ENCODE results near the gene SYNGR2. TPM values are rescaled to one million over a fixed set of nuclear protein-coding genes. Genes with fewer than 3 reads are reported as not detected.

Gene SYNGR2
- total and polyA plus RNA-seq, 2 donors (not counting 1 experiment from before 2014, with no cell fraction given), result 15.5 to 23.8 TPM

DNA sequence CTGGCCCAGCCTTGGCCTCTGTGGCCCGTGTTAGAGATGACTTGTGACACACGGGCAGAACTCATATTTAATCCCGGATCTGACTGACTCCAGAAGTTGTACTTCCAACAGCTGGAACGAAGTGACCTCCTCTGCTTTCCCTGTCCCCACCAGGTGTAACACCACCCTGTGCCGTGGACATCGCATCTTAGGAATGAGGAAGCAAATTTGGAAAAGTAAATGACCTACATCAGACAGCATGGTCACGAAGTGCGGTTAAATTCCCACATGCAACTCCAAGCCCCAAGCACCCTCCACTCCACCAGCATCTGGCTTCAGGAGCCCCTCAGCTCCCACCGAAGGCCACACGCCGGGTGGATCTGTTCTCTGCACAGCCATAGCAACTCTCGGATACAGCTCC lies 15.5 kb downstream of the SYNGR2 start:
- H3K9me3 ChIP-seq (ENCODE audit: control insufficient read depth, insufficient read depth, low read depth, low read length), result no peaks in the 10 kb centered on the region
- H2AFZ ChIP-seq (ENCODE audit: low read length), result peak overlapping the region; percentile 33
- H3K27me3 ChIP-seq (ENCODE audit: control insufficient read depth, insufficient read depth, low read length), result no peaks in the 10 kb centered on the region
- H3K36me3 ChIP-seq (ENCODE audit: control insufficient read depth, insufficient read depth, low read length), result peaks cover 6% of the 10 kb centered on the region
- H3K4me1 ChIP-seq (ENCODE audit: control insufficient read depth, extremely low read depth, insufficient read depth, low read length), result peaks cover 4% of the 10 kb centered on the region
- no peak for DNase-seq (ENCODE audit: low read depth in 2 of 2)
- H3K4me2 ChIP-seq (ENCODE audit: extremely low read depth, insufficient read depth, low read length), result peak overlapping the region; percentile 51
- H3K27ac ChIP-seq (ENCODE audit: insufficient read depth, low read length), result no peak overlapping the region
- H3K79me2 ChIP-seq (ENCODE audit: control insufficient read depth, insufficient read depth, low read length), result peaks cover 6% of the 10 kb centered on the region
- no peak overlapping the region for H3K9ac ChIP-seq (ENCODE audit: insufficient read depth, low read length)
- H3K4me3 ChIP-seq (replicated peaks in 1 of 4; ENCODE audit: control extremely low read depth in 1 of 4, insufficient read depth in 1 of 4, low read depth in 3 of 4, low read length in 4 of 4), result no peak overlapping the region
- no peak for TF ChIP-seq EZH2 (IDR thresholded peaks at IDR 0.05; ENCODE audit: low read length, missing control alignments)
- TF ChIP-seq, protein P1, sequence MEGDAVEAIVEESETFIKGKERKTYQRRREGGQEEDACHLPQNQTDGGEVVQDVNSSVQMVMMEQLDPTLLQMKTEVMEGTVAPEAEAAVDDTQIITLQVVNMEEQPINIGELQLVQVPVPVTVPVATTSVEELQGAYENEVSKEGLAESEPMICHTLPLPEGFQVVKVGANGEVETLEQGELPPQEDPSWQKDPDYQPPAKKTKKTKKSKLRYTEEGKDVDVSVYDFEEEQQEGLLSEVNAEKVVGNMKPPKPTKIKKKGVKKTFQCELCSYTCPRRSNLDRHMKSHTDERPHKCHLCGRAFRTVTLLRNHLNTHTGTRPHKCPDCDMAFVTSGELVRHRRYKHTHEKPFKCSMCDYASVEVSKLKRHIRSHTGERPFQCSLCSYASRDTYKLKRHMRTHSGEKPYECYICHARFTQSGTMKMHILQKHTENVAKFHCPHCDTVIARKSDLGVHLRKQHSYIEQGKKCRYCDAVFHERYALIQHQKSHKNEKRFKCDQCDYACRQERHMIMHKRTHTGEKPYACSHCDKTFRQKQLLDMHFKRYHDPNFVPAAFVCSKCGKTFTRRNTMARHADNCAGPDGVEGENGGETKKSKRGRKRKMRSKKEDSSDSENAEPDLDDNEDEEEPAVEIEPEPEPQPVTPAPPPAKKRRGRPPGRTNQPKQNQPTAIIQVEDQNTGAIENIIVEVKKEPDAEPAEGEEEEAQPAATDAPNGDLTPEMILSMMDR (conservative IDR thresholded peaks at IDR 0.05 in 1 of 2, IDR thresholded peaks at IDR 0.05 in 1 of 2; ENCODE audit: low read depth in 1 of 2, low read length in 2 of 2), result no peak
- no peaks in the 10 kb centered on the region for H4K20me1 ChIP-seq (ENCODE audit: control insufficient read depth, extremely low read depth, insufficient read depth, low read length)

DNA sequence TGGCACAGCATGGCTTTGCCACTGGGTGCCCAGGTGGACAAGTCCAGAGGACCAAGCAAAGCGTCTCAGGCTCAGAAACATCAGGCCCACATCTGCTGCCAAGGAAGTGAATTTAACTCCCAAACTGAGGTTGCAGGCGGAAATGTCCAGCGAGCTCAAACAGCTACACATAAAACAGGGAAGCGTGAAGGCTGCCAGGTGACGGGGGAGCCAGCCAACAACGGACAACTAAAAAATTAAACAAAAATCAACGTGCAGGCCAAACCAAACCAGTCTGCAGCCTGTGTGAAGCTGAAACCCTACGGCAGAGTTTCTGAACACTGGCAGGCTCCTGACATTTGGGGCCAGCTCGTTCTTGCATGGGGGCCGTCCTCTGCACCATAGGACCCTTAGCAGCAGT lies 16.0 kb downstream of the SYNGR2 start:
- TF ChIP-seq, protein P1 (conservative IDR thresholded peaks at IDR 0.05 in 1 of 2, IDR thresholded peaks at IDR 0.05 in 1 of 2; ENCODE audit: low read depth in 1 of 2, low read length in 2 of 2), result no peak
- TF ChIP-seq EZH2 (IDR thresholded peaks at IDR 0.05; ENCODE audit: low read length, missing control alignments), result no peak
- Histone ChIP-seq H3K4me1 (ENCODE audit: control insufficient read depth, extremely low read depth, insufficient read depth, low read length) (peaks cover 4% of the 10 kb centered on the region), H3K27ac (ENCODE audit: insufficient read depth, low read length) (no peak overlapping the region), H2AFZ (ENCODE audit: low read length) (peak overlapping the region; percentile 33), H3K36me3 (ENCODE audit: control insufficient read depth, insufficient read depth, low read length) (peaks cover 6% of the 10 kb centered on the region), H4K20me1 (ENCODE audit: control insufficient read depth, extremely low read depth, insufficient read depth, low read length) (no peaks in the 10 kb centered on the region), H3K79me2 (ENCODE audit: control insufficient read depth, insufficient read depth, low read length) (peaks cover 6% of the 10 kb centered on the region), H3K4me2 (ENCODE audit: extremely low read depth, insufficient read depth, low read length) (peak overlapping the region; percentile 51), H3K9me3 (ENCODE audit: control insufficient read depth, insufficient read depth, low read depth, low read length) (no peaks in the 10 kb centered on the region), H3K27me3 (ENCODE audit: control insufficient read depth, insufficient read depth, low read length) (no peaks in the 10 kb centered on the region), H3K9ac (ENCODE audit: insufficient read depth, low read length) (no peak overlapping the region), H3K4me3 (replicated peaks in 1 of 4; ENCODE audit: control extremely low read depth in 1 of 4, insufficient read depth in 1 of 4, low read depth in 3 of 4, low read length in 4 of 4) (no peak overlapping the region)
- no peak for DNase-seq (ENCODE audit: low read depth in 2 of 2)

DNA sequence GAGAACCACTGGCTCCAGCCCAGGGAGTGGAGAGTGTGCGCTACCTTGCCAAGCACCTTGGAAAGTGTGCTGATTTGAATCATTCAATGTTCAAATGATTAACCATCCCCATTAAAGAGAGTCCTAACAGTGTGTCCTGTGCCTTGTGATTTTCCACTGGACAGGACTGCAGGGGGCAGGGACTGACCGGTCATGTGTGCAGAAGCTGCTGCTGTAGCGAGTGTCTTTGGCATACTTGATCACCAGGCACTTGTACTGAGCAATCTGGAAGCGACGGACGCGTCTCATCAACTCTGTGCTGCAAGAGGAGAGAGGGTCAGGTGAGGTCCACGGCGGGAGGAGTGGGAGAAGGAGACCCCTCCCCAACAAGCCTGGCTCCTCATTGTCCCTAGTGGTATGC lies 16.5 kb downstream of the SYNGR2 start:
- Histone ChIP-seq H3K9me3 (ENCODE audit: control insufficient read depth, insufficient read depth, low read depth, low read length) (no peaks in the 10 kb centered on the region), H3K27ac (ENCODE audit: insufficient read depth, low read length) (no peak overlapping the region), H3K27me3 (ENCODE audit: control insufficient read depth, insufficient read depth, low read length) (no peaks in the 10 kb centered on the region), H3K4me1 (ENCODE audit: control insufficient read depth, extremely low read depth, insufficient read depth, low read length) (peaks cover 4% of the 10 kb centered on the region), H3K4me2 (ENCODE audit: extremely low read depth, insufficient read depth, low read length) (peak overlapping the region; percentile 35), H3K9ac (ENCODE audit: insufficient read depth, low read length) (no peak overlapping the region), H4K20me1 (ENCODE audit: control insufficient read depth, extremely low read depth, insufficient read depth, low read length) (no peaks in the 10 kb centered on the region), H3K79me2 (ENCODE audit: control insufficient read depth, insufficient read depth, low read length) (peaks cover 6% of the 10 kb centered on the region), H3K4me3 (replicated peaks in 1 of 4; ENCODE audit: control extremely low read depth in 1 of 4, insufficient read depth in 1 of 4, low read depth in 3 of 4, low read length in 4 of 4) (no peak overlapping the region), H3K36me3 (ENCODE audit: control insufficient read depth, insufficient read depth, low read length) (peaks cover 6% of the 10 kb centered on the region), H2AFZ (ENCODE audit: low read length) (no peak overlapping the region)
- TF ChIP-seq, protein P1 (conservative IDR thresholded peaks at IDR 0.05 in 1 of 2, IDR thresholded peaks at IDR 0.05 in 1 of 2; ENCODE audit: low read depth in 1 of 2, low read length in 2 of 2), result no peak
- TF ChIP-seq EZH2 (IDR thresholded peaks at IDR 0.05; ENCODE audit: low read length, missing control alignments), result no peak
- DNase-seq (ENCODE audit: low read depth in 2 of 2), result no peak
